NCI-H187 treated with DMSO at 0.1 percent for 48 hours (cell line): ENCODE results near the gene NUP88.

Source experiments
- DNase-seq: peaks from one replicate; lab custom pipeline; 2025; lab: John Stamatoyannopoulos, UW

The NUP88 gene

GRCh38 chr17:5355421-5356129 lies 63.9 kb downstream of the NUP88 start:
- DNase-seq: no peak

- no peak for DNase-seq
These were observed 64.5 kb downstream of the NUP88 start for GRCh38 chr17:5354886-5355415.

- no peak for DNase-seq
These were observed 65.2 kb downstream of the NUP88 start for GRCh38 chr17:5354310-5354709.

GRCh38 chr17:5352681-5353289 lies 66.7 kb downstream of the NUP88 start:
- no peak for DNase-seq

- no peak for DNase-seq
These were observed 74.5 kb downstream of the NUP88 start for GRCh38 chr17:5344914-5345313.
